ENCODE data around the gene KATNB1. TPM values are rescaled to one million over a fixed set of nuclear protein-coding genes. Genes with fewer than 3 reads are reported as not detected.

KATNB1 gene
- total and polyA plus RNA-seq, 2 experiments from 2014 or later = 46.4 to 49.4 TPM

DNA sequence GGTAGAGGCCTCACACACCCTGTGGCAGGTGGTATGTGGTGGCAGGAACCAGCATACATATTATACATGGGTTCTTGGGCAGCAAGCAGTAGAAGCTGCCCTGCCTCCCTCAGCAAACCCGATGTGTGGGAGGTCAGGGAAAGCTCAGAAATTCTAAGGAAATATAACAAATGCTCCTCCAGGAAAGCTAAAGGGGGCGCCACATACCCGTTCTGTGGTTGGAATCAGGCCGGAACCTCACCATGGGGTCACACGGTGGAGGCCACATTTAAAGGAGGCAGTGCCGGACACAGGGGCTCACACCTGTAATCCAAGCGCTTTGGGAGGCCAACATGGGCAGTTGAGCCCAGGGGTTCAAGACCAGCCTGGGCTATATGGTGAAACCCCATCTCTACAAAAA, 12.4 kb upstream of the KATNB1 start:
- H3K4me3 ChIP-seq = no peak overlapping the region
- no peaks in the 10 kb centered on the region for H3K4me1 ChIP-seq (ENCODE audit: low read depth)
- peak in 1 of 2 donors; percentile 34 for DNase-seq (ENCODE audit: low read depth in 1 of 2, low spot score in 1 of 2)
- no peaks in the 10 kb centered on the region for H3K36me3 ChIP-seq
- no peak overlapping the region for H3K27ac ChIP-seq
- TF ChIP-seq, protein P1, sequence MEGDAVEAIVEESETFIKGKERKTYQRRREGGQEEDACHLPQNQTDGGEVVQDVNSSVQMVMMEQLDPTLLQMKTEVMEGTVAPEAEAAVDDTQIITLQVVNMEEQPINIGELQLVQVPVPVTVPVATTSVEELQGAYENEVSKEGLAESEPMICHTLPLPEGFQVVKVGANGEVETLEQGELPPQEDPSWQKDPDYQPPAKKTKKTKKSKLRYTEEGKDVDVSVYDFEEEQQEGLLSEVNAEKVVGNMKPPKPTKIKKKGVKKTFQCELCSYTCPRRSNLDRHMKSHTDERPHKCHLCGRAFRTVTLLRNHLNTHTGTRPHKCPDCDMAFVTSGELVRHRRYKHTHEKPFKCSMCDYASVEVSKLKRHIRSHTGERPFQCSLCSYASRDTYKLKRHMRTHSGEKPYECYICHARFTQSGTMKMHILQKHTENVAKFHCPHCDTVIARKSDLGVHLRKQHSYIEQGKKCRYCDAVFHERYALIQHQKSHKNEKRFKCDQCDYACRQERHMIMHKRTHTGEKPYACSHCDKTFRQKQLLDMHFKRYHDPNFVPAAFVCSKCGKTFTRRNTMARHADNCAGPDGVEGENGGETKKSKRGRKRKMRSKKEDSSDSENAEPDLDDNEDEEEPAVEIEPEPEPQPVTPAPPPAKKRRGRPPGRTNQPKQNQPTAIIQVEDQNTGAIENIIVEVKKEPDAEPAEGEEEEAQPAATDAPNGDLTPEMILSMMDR (IDR thresholded peaks at IDR 0.05; ENCODE audit: low read depth, low read length) = peak; percentile 37
- no peaks in the 10 kb centered on the region for H3K27me3 ChIP-seq
- no peaks in the 10 kb centered on the region for H3K9me3 ChIP-seq (ENCODE audit: low read depth)

DNA sequence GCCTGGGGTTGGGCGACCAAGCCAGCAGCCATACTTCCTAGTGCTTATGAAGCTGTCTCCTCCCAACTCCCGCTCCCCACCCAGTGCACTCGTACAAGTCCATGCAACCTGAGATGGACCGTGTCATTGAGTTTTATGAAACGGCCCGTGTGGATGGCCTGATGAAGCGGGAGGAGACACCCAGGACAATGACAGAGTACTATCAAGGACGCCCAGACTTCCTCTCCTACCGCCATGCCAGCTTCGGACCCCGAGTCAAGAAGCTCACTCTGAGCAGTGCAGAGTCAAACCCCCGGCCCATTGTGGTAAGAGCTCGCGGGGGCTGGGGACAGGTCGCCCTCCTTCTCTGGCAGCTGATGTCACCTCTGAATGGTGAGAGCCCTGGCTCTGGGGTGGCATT, 11.0 kb upstream of the KATNB1 start:
- no peak overlapping the region for H3K4me3 ChIP-seq
- H3K9me3 ChIP-seq (ENCODE audit: low read depth) = no peaks in the 10 kb centered on the region
- no peaks in the 10 kb centered on the region for H3K27me3 ChIP-seq
- no peak overlapping the region for H3K27ac ChIP-seq
- H3K36me3 ChIP-seq = no peaks in the 10 kb centered on the region
- no peak for DNase-seq (ENCODE audit: low read depth in 1 of 2, low spot score in 1 of 2)
- no peaks in the 10 kb centered on the region for H3K4me1 ChIP-seq (ENCODE audit: low read depth)
- TF ChIP-seq, protein P1 (IDR thresholded peaks at IDR 0.05; ENCODE audit: low read depth, low read length) = no peak

DNA sequence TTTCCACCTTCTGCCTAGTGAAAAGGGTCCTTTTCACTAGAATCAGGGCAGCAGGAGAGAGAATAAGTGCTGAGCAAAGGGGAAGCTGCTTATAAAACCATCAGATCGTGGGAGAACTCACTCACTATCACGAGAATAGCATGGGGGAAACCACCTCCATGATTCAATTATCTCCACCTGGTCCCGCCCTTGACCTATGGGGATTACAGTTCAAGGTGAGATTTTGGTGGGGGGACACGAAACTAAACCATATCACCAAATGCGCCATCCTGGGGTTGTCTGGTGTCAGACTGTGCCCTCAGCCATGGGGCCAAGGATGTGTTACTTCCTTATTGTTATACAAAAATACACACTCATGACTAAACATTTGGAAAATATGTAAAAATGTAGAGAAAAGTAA, 10.4 kb upstream of the KATNB1 start:
- H3K4me3 ChIP-seq = no peak overlapping the region
- no peaks in the 10 kb centered on the region for H3K9me3 ChIP-seq (ENCODE audit: low read depth)
- no peaks in the 10 kb centered on the region for H3K27me3 ChIP-seq
- no peaks in the 10 kb centered on the region for H3K36me3 ChIP-seq
- TF ChIP-seq, protein P1 (IDR thresholded peaks at IDR 0.05; ENCODE audit: low read depth, low read length) = no peak
- no peak overlapping the region for H3K27ac ChIP-seq
- no peaks in the 10 kb centered on the region for H3K4me1 ChIP-seq (ENCODE audit: low read depth)
- DNase-seq (ENCODE audit: low read depth in 1 of 2, low spot score in 1 of 2) = no peak

DNA sequence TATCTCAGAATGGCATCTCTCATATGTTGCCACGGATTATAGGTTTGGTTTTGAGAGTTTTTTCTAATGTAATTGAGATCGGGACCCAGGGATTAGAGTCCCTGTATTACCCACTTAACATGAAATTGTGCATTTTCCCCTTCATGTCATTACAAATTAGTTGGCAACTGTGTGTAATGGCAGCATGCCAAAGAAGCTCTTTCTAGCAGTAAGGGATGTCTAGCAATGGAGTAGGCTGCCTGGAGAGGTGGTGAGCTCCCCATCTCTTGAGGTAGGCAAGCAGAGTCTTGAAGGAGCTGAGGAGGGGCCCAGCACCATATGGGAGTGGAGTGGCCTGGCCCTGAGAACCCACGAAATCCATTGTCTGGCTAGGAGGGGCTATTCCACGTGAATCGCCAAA, 10.0 kb upstream of the KATNB1 start:
- no peaks in the 10 kb centered on the region for H3K27me3 ChIP-seq
- TF ChIP-seq, protein P1 (IDR thresholded peaks at IDR 0.05; ENCODE audit: low read depth, low read length) = no peak
- no peaks in the 10 kb centered on the region for H3K9me3 ChIP-seq (ENCODE audit: low read depth)
- no peak for DNase-seq (ENCODE audit: low read depth in 1 of 2, low spot score in 1 of 2)
- H3K4me3 ChIP-seq = no peak overlapping the region
- no peaks in the 10 kb centered on the region for H3K36me3 ChIP-seq
- H3K4me1 ChIP-seq (ENCODE audit: low read depth) = no peaks in the 10 kb centered on the region
- no peak overlapping the region for H3K27ac ChIP-seq

DNA sequence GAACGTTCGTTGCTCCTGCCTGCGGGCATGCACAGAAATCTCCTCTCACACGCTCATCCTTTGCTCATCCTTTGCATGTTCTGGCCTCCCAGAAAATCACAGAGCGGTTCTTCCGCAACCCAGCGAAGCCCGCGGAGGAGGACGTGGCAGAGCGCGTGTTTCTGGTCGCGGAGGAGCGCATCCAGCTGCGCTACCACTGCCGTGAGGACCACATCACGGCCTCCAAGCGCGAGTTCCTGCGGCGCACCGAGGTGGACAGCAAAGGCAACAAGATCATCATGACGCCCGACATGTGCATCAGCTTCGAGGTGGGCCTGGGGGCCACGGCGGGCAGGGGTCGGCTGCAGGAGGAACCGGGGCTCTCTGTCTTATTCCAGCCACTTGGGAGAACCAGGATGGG, 9.6 kb upstream of the KATNB1 start:
- DNase-seq (ENCODE audit: low read depth in 1 of 2, low spot score in 1 of 2) = no peak
- no peaks in the 10 kb centered on the region for H3K36me3 ChIP-seq
- TF ChIP-seq, protein P1 (IDR thresholded peaks at IDR 0.05; ENCODE audit: low read depth, low read length) = no peak
- H3K27ac ChIP-seq = no peak overlapping the region
- H3K4me3 ChIP-seq = no peak overlapping the region
- no peaks in the 10 kb centered on the region for H3K27me3 ChIP-seq
- no peaks in the 10 kb centered on the region for H3K9me3 ChIP-seq (ENCODE audit: low read depth)
- no peaks in the 10 kb centered on the region for H3K4me1 ChIP-seq (ENCODE audit: low read depth)

DNA sequence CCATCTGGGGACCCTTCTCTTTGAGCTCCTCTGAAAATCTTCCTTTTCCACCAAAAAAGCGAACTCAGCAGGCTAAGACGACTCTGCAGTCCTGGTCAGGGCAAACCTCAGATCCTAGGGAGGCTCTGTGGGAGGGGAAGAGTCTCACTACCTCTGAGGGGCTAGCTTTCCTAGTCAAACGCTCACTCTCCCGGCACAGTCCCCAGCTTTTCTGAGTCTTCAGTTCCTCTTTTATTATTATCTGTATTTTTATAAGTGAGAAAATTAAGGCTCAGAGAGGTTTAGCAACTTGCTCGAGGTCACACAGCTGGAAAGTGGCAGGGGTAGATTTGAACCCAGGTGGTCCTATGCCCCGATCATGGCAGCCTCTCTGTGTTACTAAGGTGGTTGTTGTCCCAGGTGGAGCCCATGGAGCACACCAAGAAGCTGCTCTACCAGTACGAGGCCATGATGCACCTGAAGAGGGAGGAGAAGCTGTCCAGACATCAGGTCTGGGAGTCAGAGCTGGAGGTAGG, 9.1 kb upstream of the KATNB1 start:
- no peaks in the 10 kb centered on the region for H3K4me1 ChIP-seq (ENCODE audit: low read depth)
- DNase-seq (ENCODE audit: low read depth in 1 of 2, low spot score in 1 of 2) = no peak
- TF ChIP-seq, protein P1 (IDR thresholded peaks at IDR 0.05; ENCODE audit: low read depth, low read length) = no peak

More for the DNA sequence above, 9.1 kb upstream of the KATNB1 start:
- H3K4me3 ChIP-seq = no peak overlapping the region
- no peaks in the 10 kb centered on the region for H3K36me3 ChIP-seq
- H3K27me3 ChIP-seq = no peaks in the 10 kb centered on the region
- no peak overlapping the region for H3K27ac ChIP-seq
- no peaks in the 10 kb centered on the region for H3K9me3 ChIP-seq (ENCODE audit: low read depth)
